Chondrocyte (in vitro differentiated cells): Measurements from ENCODE around the gene CAPN8. TPM values are rescaled to one million over a fixed set of nuclear protein-coding genes. Genes with fewer than 3 reads are reported as not detected.
A peak's percentile ranks its signal among the peaks of the same experiment; 100 is the strongest.

Experiments used
- DNase-seq: peaks from one replicate; pipeline ENCODE4 v3.0.0; 2021; ENCODE audit warnings: mixed read lengths, low spot score
- H3K27ac Mint-ChIP-seq: one replicate; pipeline ENCODE4 v1.8.0; 2021; ENCODE audit warnings: mild to moderate bottlenecking, moderate library complexity, mixed read lengths; ENCODE audit not compliant: unreplicated experiment
- H3K27me3 Mint-ChIP-seq: 2 replicates; pipeline ENCODE4 v1.8.0; 2021; ENCODE audit warnings: low read depth, mixed read lengths
- H3K36me3 Mint-ChIP-seq: 2 replicates; pipeline ENCODE4 v1.8.0; 2021; ENCODE audit warnings: low read depth, mixed read lengths
- H3K4me1 Mint-ChIP-seq: 2 replicates; pipeline ENCODE4 v1.8.0; 2021; ENCODE audit warnings: low read depth, mild to moderate bottlenecking, mixed read lengths
- H3K4me3 Mint-ChIP-seq: one replicate; pipeline ENCODE4 v1.8.0; 2021; ENCODE audit warnings: mild to moderate bottlenecking, moderate library complexity, mixed read lengths; ENCODE audit not compliant: unreplicated experiment
- H3K9me3 Mint-ChIP-seq: 2 replicates; pipeline ENCODE4 v1.8.0; 2021; ENCODE audit warnings: low read depth, mixed read lengths
- CTCF ChIP-seq: fragments of 200-600 bp; sonication (generic); IDR thresholded peaks from 2 replicates; pipeline ENCODE4 v1.5.0; 2021; ENCODE audit warnings: antibody characterized with exemption, mild to moderate bottlenecking, moderate library complexity
- total RNA-seq: library from RNA; stranded (reverse); gene quantifications from 3 replicates; pipeline ENCODE4 v1.2.1, GENCODE V29; 2021

Gene CAPN8
- total RNA-seq, 1 donor from 2014 or later: not detected

GRCh38 chr1:223704921-223705878 lies 39.7 kb upstream of the CAPN8 start:
- Mint-ChIP-seq H3K27me3 (no peaks in the 10 kb centered on the region), H3K9me3 (no peaks in the 10 kb centered on the region), H3K4me1 (peaks cover 96% of the 10 kb centered on the region), H3K4me3 (peak overlapping the region; percentile 4), H3K36me3 (no peaks in the 10 kb centered on the region), H3K27ac (peak overlapping the region; percentile 97)
- no peak for TF ChIP-seq CTCF
- DNase-seq: no peak

DNA sequence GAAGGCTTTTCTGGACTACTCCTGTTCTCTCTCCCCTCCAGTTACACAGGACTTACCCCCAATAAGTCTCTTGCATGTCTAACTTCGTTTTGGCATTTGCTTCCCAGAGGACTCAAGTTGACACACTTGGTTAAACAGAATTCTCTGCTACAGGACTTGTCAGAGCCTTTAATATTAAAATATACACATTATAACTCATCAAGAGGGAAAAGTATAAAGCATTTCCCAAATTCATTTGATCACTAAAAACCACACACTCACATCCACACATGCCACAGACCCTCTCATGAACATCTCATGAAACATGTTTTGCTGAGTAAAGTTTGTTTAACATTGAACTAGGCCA lies 38.1 kb upstream of the CAPN8 start:
- Mint-ChIP-seq H3K27me3 (no peaks in the 10 kb centered on the region), H3K4me3 (no peak overlapping the region), H3K36me3 (no peaks in the 10 kb centered on the region), H3K27ac (peak overlapping the region; percentile 97), H3K4me1 (peaks cover 91% of the 10 kb centered on the region), H3K9me3 (no peaks in the 10 kb centered on the region)
- DNase-seq: no peak
- TF ChIP-seq CTCF: no peak

DNA sequence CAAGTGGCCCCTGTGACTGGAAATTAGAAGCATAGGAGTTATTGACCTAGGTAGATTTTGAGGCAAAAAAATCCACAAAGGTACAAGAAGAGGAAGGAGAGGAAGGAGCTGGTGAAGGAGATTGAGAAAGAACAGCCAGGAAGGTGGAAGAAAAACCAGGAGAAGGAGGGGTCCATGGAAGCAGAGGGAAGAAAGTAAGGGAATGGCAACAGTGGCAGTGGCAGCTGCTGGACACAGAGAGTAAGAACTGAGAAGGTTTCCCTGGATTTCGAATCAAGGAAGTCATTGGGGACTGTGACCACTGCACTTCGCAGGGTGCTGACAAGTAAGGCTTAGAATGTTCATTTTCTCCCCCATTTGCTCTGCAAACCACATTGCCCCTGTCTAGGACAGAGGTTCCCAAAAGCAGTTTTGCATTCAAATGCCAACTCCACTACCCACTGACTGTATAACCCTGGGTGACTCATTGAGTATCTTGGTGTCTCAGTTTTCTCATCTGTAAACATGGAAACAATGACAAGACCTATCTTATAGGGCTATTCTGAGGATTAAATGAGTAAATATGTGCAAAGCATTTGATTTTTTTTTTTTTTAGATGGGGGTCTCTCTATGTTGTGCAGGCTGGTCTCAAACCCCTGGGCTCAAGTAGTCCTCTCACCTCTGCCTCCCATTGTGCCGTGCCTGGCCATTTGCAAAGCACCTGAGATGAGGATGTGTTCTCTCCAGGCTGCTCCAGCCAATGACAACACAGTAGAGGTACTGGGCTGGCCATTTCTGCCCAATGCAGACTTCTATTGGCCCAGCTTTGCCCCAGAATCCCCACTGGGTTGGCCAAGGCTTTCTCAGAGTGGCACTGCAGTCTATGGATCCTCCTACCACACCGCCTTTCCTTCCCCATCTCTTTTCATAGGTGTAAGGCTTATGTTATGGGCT lies 37.5 kb upstream of the CAPN8 start:
- no peak for DNase-seq
- H3K9me3 Mint-ChIP-seq: no peaks in the 10 kb centered on the region
- peak overlapping the region; percentile 77 for H3K4me3 Mint-ChIP-seq
- H3K27me3 Mint-ChIP-seq: no peaks in the 10 kb centered on the region
- no peaks in the 10 kb centered on the region for H3K36me3 Mint-ChIP-seq
- H3K27ac Mint-ChIP-seq: peak overlapping the region; percentile 97
- peaks cover 91% of the 10 kb centered on the region for H3K4me1 Mint-ChIP-seq
- TF ChIP-seq CTCF: no peak

- no peaks in the 10 kb centered on the region for H3K36me3 Mint-ChIP-seq
- no peak for TF ChIP-seq CTCF
- peak overlapping the region; percentile 99 for H3K27ac Mint-ChIP-seq
- H3K4me1 Mint-ChIP-seq: peaks cover 79% of the 10 kb centered on the region
- peak overlapping the region; percentile 85 for H3K4me3 Mint-ChIP-seq
- no peak for DNase-seq
- no peaks in the 10 kb centered on the region for H3K9me3 Mint-ChIP-seq
- no peaks in the 10 kb centered on the region for H3K27me3 Mint-ChIP-seq
These were observed 35.6 kb upstream of the CAPN8 start for GRCh38 chr1:223700942-223701637.
